A549 (cell line): ENCODE measurements around the gene XRCC6. TPM values are rescaled to one million over a fixed set of nuclear protein-coding genes. Genes with fewer than 3 reads are reported as not detected.

ENCODE experiments used
- ATAC-seq, 2 experiments: fragments of 200-7000 bp in 1 of 2; fragments of >200 bp in 1 of 2; cut with Nextera tagmentation in 1 of 2; cut with Tn5 transposase in 1 of 2; 3 replicates each; pipeline versions ENCODE4 v1.8.0 to v1.9.1; 2018 to 2020; ENCODE audit warnings: mild to moderate bottlenecking in 1 of 2, moderate library complexity in 1 of 2
- CTCF ChIA-PET: fragments of 300-600 bp; sonication (Branson Sonifier 250); formaldehyde crosslinking; extraction: SDS; loops from one replicate; lab custom pipeline; 2021; ENCODE audit warnings: antibody characterized with exemption, inconsistent platforms; lab: Yijun Ruan, JAX
- POLR2A ChIA-PET: fragments of 350-600 bp; formaldehyde crosslinking; extraction: SDS; loops from one replicate; lab custom pipeline; 2021; ENCODE audit warnings: antibody characterized with exemption, inconsistent platforms; lab: Yijun Ruan, JAX
- DNase-seq, 2 experiments: peaks; one replicate each; pipeline versions ENCODE4 v3.0.0 to v3.0.0-alpha.2; 2011 to 2016; ENCODE audit warnings: low read depth in 1 of 2, low spot score in 1 of 2
- FAIRE-seq: peaks from 2 replicates; lab custom pipeline; 2011; peaks lifted over from hg19 to GRCh38; lab: Jason Lieb, UNC
- H3K27ac ChIP-seq, 2 experiments: fragments of >200 bp; sonication (Bioruptor Twin); formaldehyde crosslinking; 3 replicates each; pipeline ENCODE4 v1.5.1; 2016 to 2017
- H3K4me1 ChIP-seq: fragments of >200 bp; sonication (Bioruptor Twin); formaldehyde crosslinking; 3 replicates; pipeline ENCODE4 v1.6.1; 2016
- H3K4me2 ChIP-seq: fragments of >200 bp; sonication (Bioruptor Twin); formaldehyde crosslinking; 3 replicates; pipeline ENCODE4 v1.6.1; 2016
- H3K4me3 ChIP-seq: fragments of >200 bp; sonication (Bioruptor Twin); formaldehyde crosslinking; 3 replicates; pipeline ENCODE4 v1.5.1; 2016
- H3K9me3 ChIP-seq: fragments of >200 bp; sonication (Bioruptor Twin); formaldehyde crosslinking; 3 replicates; pipeline ENCODE4 v1.6.1; 2016
- CBX2 ChIP-seq: fragments of 200-600 bp; sonication (generic); IDR thresholded peaks from 2 replicates; pipeline ENCODE4 v1.6.1; 2016; ENCODE audit warnings: low read depth, mild to moderate bottlenecking, borderline replicate concordance
- EP300 ChIP-seq, 2 experiments: fragments of >200 bp; sonication (Bioruptor Twin); formaldehyde crosslinking; IDR thresholded peaks; 2 replicates in 1 of 2; 3 replicates in 1 of 2; pipeline ENCODE4 v1.6.1; 2016 to 2017
- FOSB ChIP-seq: fragments of 250-450 bp; sonication (Bioruptor Pico); IDR thresholded peaks from 2 replicates; pipeline ENCODE4 v1.5.0; 2020; ENCODE audit warnings: mild to moderate bottlenecking, moderate library complexity
- FOSL2 ChIP-seq, 2 experiments: fragments of 450-650 bp in 1 of 2; fragments of >200 bp in 1 of 2; sonication (Bioruptor Twin) in 1 of 2; formaldehyde crosslinking; IDR thresholded peaks; 2 replicates each; pipeline versions ENCODE4 v1.5.0 to v1.6.1; 2016 to 2020; ENCODE audit warnings: mild to moderate bottlenecking in 1 of 2, moderate library complexity in 1 of 2
- HEYL ChIP-seq: fragments of 250-450 bp; sonication (Bioruptor Pico); IDR thresholded peaks from 2 replicates; pipeline ENCODE4 v1.8.0; 2021; ENCODE audit warnings: mild to moderate bottlenecking, moderate library complexity
- HOXB13 ChIP-seq: fragments of 250-450 bp; sonication (Bioruptor Pico); IDR thresholded peaks from 2 replicates; pipeline ENCODE4 v1.5.0; 2020; ENCODE audit warnings: low read depth, mild to moderate bottlenecking, moderate library complexity
- JUNB ChIP-seq: fragments of >200 bp; sonication (Bioruptor Twin); formaldehyde crosslinking; IDR thresholded peaks from 2 replicates; pipeline ENCODE4 v1.6.1; 2016
- KDM5A ChIP-seq: fragments of 200-600 bp; sonication (generic); IDR thresholded peaks from 2 replicates; pipeline ENCODE4 v1.6.1; 2016; ENCODE audit warnings: antibody characterized with exemption, mild to moderate bottlenecking
- MAFK ChIP-seq: fragments of 450-650 bp; IDR thresholded peaks from 2 replicates; pipeline ENCODE4 v1.6.1; 2014; ENCODE audit not compliant: partially characterized antibody
- MYC ChIP-seq: IDR thresholded peaks from 2 replicates; pipeline ENCODE4 v1.6.1; 2012; ENCODE audit warnings: mild to moderate bottlenecking, inconsistent platforms, low read length, improper control_type of control experiment, borderline replicate concordance
- NPAS2 ChIP-seq: fragments of 250-450 bp; sonication (Bioruptor Pico); IDR thresholded peaks from 2 replicates; pipeline ENCODE4 v1.8.0; 2022; ENCODE audit warnings: mild to moderate bottlenecking, moderate library complexity, borderline replicate concordance
- RCOR1 ChIP-seq: fragments of 150-350 bp; IDR thresholded peaks from 2 replicates; pipeline ENCODE4 v1.6.1; 2014; ENCODE audit warnings: antibody characterized with exemption, low read length, low read depth
- RFX5 ChIP-seq: fragments of 450-650 bp; IDR thresholded peaks from 2 replicates; pipeline ENCODE4 v1.7.1; 2014; ENCODE audit warnings: antibody characterized with exemption, mild to moderate bottlenecking, moderate library complexity
- RNF2 ChIP-seq: fragments of 200-600 bp; sonication (generic); IDR thresholded peaks from 2 replicates; pipeline ENCODE4 v1.6.1; 2016; ENCODE audit warnings: low read depth, mild to moderate bottlenecking, antibody characterized with exemption, moderate library complexity, borderline replicate concordance
- SREBF2 ChIP-seq: fragments of 450-650 bp; IDR thresholded peaks from 2 replicates; pipeline ENCODE4 v1.6.1; 2014; ENCODE audit warnings: mild to moderate bottlenecking, moderate library complexity
- TP53 ChIP-seq: fragments of 250-450 bp; sonication (Bioruptor Pico); IDR thresholded peaks from 2 replicates; pipeline ENCODE4 v1.5.0; 2021; ENCODE audit warnings: mild to moderate bottlenecking, moderate library complexity
- ZFP36 ChIP-seq: fragments of 450-650 bp; IDR thresholded peaks from 2 replicates; pipeline ENCODE4 v1.6.1; 2014; ENCODE audit warnings: borderline replicate concordance; ENCODE audit not compliant: partially characterized antibody
- ZSCAN20 ChIP-seq: fragments of 250-450 bp; sonication (Bioruptor Pico); IDR thresholded peaks from 2 replicates; pipeline ENCODE4 v1.8.0; 2022; ENCODE audit warnings: mild to moderate bottlenecking, moderate library complexity
- WGBS: methylation state at CpG from one replicate; pipeline ENCODE4 v1.1.6; 2017; ENCODE audit errors: missing lambda C conversion rate; 5-methylcytosine and 5-hydroxymethylcytosine counted together
- polyA plus RNA-seq, 4 experiments: library from polyadenylated mRNA; depleted of rRNA in 3 of 4; stranded (reverse); fragments of >200 nt; fragmentation: RNase III in 1 of 4; extraction: RNeasy Plus Mini Kit Qiagen cat#74134 plus additional on column Dnase treatment in 1 of 4; gene quantifications; 2 replicates in 3 of 4; 3 replicates in 1 of 4; pipeline ENCODE4 v1.2.3, GENCODE V29; 2011 to 2017
- small RNA-seq, 6 experiments: library from RNA; depleted of rRNA; stranded (forward); fragments of <200 nt; gene quantifications; one replicate each; pipeline ENCODE3, GENCODE V24; 2012
- TF ChIP-seq, protein P1 (sequence below): fragments of >200 bp; sonication (Bioruptor Twin); formaldehyde crosslinking; IDR thresholded peaks from 3 replicates; pipeline ENCODE4 v1.6.1; 2016
- TF ChIP-seq, protein P2 (sequence below): fragments of 250-450 bp; sonication (Bioruptor Pico); IDR thresholded peaks from 2 replicates; pipeline ENCODE4 v1.5.0; 2021; ENCODE audit warnings: mild to moderate bottlenecking, moderate library complexity, borderline replicate concordance
- TF ChIP-seq, protein P3 (sequence below): fragments of >200 bp; sonication (Bioruptor Twin); formaldehyde crosslinking; IDR thresholded peaks from 2 replicates; pipeline ENCODE4 v1.6.1; 2016

Gene XRCC6
- polyA plus RNA-seq, 2 of the 4 experiments (the other 2 are of a cell fraction) = 139 to 556 TPM

DNA sequence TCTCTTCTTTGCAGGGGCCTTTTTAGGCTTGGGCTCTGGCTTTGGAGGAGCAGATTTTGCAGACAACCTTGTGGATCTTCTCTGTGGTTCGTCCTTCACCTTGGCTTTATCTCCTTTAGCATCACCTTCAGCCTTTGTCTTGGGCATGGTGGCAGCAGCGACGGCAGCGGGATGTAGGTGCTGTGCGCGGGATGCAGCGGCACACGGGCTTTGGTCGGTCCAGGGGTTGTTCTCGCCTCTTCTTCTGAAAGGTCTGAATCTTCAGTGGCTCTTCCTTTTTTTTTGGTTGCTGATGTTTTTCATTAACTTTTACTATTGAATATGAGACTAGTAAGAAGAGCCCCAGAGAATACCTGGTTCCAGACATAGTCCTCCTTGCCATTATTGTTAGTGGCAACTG, 88.2 kb downstream of the XRCC6 start:
- Histone ChIP-seq H3K4me3 (no peak overlapping the region), H3K4me1 (no peaks in the 10 kb centered on the region), H3K4me2 (no peak overlapping the region), H3K9me3 (no peaks in the 10 kb centered on the region)
- WGBS = 83% methylated on average over 10 of the region's 10 CpGs
- DNase-seq = no peak
- CTCF ChIA-PET = interaction anchor here (1.8 to 4.2 kb wide), 2 partner anchors 12 to 232 kb away, joined by 4 to 32 read pairs; no protein-coding TSS in a partner anchor
- POLR2A ChIA-PET = no interaction called here
- no peak for FAIRE-seq
- ATAC-seq = no peak
- TF ChIP-seq FOSB (CRISPR knock-in tag) (no peak), ZFP36 (no peak), RCOR1 (no peak), CBX2 (no peak), RFX5 (no peak), SREBF2 (no peak), HEYL (CRISPR knock-in tag) (no peak)
- TF ChIP-seq, protein P1, sequence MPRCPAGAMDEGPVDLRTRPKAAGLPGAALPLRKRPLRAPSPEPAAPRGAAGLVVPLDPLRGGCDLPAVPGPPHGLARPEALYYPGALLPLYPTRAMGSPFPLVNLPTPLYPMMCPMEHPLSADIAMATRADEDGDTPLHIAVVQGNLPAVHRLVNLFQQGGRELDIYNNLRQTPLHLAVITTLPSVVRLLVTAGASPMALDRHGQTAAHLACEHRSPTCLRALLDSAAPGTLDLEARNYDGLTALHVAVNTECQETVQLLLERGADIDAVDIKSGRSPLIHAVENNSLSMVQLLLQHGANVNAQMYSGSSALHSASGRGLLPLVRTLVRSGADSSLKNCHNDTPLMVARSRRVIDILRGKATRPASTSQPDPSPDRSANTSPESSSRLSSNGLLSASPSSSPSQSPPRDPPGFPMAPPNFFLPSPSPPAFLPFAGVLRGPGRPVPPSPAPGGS = no peak
- TF ChIP-seq, protein P2, sequence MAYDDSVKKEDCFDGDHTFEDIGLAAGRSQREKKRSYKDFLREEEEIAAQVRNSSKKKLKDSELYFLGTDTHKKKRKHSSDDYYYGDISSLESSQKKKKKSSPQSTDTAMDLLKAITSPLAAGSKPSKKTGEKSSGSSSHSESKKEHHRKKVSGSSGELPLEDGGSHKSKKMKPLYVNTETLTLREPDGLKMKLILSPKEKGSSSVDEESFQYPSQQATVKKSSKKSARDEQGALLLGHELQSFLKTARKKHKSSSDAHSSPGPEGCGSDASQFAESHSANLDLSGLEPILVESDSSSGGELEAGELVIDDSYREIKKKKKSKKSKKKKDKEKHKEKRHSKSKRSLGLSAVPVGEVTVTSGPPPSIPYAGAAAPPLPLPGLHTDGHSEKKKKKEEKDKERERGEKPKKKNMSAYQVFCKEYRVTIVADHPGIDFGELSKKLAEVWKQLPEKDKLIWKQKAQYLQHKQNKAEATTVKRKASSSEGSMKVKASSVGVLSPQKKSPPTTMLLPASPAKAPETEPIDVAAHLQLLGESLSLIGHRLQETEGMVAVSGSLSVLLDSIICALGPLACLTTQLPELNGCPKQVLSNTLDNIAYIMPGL (CRISPR knock-in tag) = no peak
- TF ChIP-seq, all 56 proteins: peak for 0
- no peak overlapping the region for H3K27ac ChIP-seq

DNA sequence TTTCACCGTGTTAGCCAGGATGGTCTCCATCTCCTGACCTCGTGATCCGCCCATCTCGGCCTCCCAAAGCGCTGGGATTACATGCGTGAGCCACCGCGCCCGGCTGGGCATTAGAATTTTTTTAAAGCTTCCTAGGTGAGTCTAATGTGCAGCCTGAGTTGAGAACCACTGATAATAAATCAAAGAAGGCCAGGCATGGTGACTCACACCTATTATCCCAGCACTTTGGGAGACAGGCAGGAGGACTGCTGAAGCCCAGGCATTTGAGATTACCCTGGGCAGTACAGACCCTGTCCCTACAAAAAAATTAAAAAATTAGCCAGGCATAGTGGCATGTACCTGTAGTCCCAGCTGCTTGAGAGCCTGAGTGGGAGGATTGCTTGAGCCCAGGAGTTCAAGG, 91.9 kb downstream of the XRCC6 start:
- Histone ChIP-seq H3K27ac (no peak overlapping the region), H3K4me1 (no peaks in the 10 kb centered on the region), H3K4me3 (no peak overlapping the region), H3K4me2 (no peak overlapping the region), H3K9me3 (no peaks in the 10 kb centered on the region)
- 0 out of 6 replicates have a peak, but pooled peaks of 1 of the 2 experiments have one; percentile 22 for ATAC-seq
- 82% methylated on average over 9 of the region's 9 CpGs for WGBS
- POLR2A ChIA-PET = no interaction called here
- no peak for FAIRE-seq
- CTCF ChIA-PET = interaction anchor here (1.2 to 5.1 kb wide), 2 partner anchors 13 to 16 kb away, joined by 4 to 25 read pairs; no protein-coding TSS in a partner anchor
- no peak for DNase-seq
- no peak for TF ChIP-seq KDM5A
- TF ChIP-seq, protein P3, sequence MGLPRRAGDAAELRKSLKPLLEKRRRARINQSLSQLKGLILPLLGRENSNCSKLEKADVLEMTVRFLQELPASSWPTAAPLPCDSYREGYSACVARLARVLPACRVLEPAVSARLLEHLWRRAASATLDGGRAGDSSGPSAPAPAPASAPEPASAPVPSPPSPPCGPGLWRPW = no peak
- no peak for TF ChIP-seq EP300 (IDR thresholded peaks at IDR 0.05)
- no peak for TF ChIP-seq ZSCAN20 (CRISPR knock-in tag)
- no peak for TF ChIP-seq NPAS2 (CRISPR knock-in tag)
- TF ChIP-seq SREBF2 = no peak
- TF ChIP-seq JUNB = no peak
- no peak for TF ChIP-seq TP53 (CRISPR knock-in tag)
- no peak for TF ChIP-seq FOSL2 (IDR thresholded peaks at IDR 0.05)
- no peak for TF ChIP-seq FOSL2 (CRISPR knock-in tag; IDR thresholded peaks at IDR 0.05)
- no peak for TF ChIP-seq MAFK
- TF ChIP-seq RNF2 = no peak
- no peak for TF ChIP-seq RCOR1
- TF ChIP-seq HOXB13 (CRISPR knock-in tag) = no peak
- TF ChIP-seq MYC = no peak

Small RNA genes lying within 50 kb of the gene (small RNA-seq; reads per million reads assigned to genes)
- gene HMGN2P10 (0 reads per million in 6 experiments), gene RF00019 (0 reads per million in 6 experiments), gene RNU6-476P (0 to 5.2 (median 0.10) reads per million in 6 experiments)

Other genes with a start within 250 kb of the XRCC6 start
- 2.8 and 4.3 TPM in 2 replicates for gene TEF, start 239.4 kb upstream of the XRCC6 start, polyA plus RNA-seq (2011; rRNA removed)
- gene TEF, start 239.4 kb upstream of the XRCC6 start, polyA plus RNA-seq (2017; fragmentation: RNase III; extraction: RNeasy Plus Mini Kit Qiagen cat#74134 plus additional on column Dnase treatment) = 1.1 to 1.7 TPM (median 1.4 TPM) in 3 replicates
- 11.4 and 11.7 TPM in 2 replicates for gene TOB2, start 174.5 kb upstream of the XRCC6 start, polyA plus RNA-seq (2011; rRNA removed)
- 13.6 to 14.7 TPM (median 14.4 TPM) in 3 replicates for gene TOB2, start 174.5 kb upstream of the XRCC6 start, polyA plus RNA-seq (2017; fragmentation: RNase III; extraction: RNeasy Plus Mini Kit Qiagen cat#74134 plus additional on column Dnase treatment)
- gene PHF5A, start 152.6 kb upstream of the XRCC6 start, polyA plus RNA-seq (2011; rRNA removed) = 69.4 and 82.6 TPM in 2 replicates
- 78.4 to 86.6 TPM (median 80.1 TPM) in 3 replicates for gene PHF5A, start 152.6 kb upstream of the XRCC6 start, polyA plus RNA-seq (2017; fragmentation: RNase III; extraction: RNeasy Plus Mini Kit Qiagen cat#74134 plus additional on column Dnase treatment)
- 30.7 and 32.8 TPM in 2 replicates for gene ACO2, start 152.2 kb upstream of the XRCC6 start, polyA plus RNA-seq (2011; rRNA removed)
- gene ACO2, start 152.2 kb upstream of the XRCC6 start, polyA plus RNA-seq (2017; fragmentation: RNase III; extraction: RNeasy Plus Mini Kit Qiagen cat#74134 plus additional on column Dnase treatment) = 43.7 to 45.7 TPM (median 43.7 TPM) in 3 replicates
- 24.5 and 26.0 TPM in 2 replicates for gene POLR3H, start 76.8 kb upstream of the XRCC6 start, polyA plus RNA-seq (2011; rRNA removed)
- 26.1 to 27.7 TPM (median 27.5 TPM) in 3 replicates for gene POLR3H, start 76.8 kb upstream of the XRCC6 start, polyA plus RNA-seq (2017; fragmentation: RNase III; extraction: RNeasy Plus Mini Kit Qiagen cat#74134 plus additional on column Dnase treatment)
- gene CSDC2, start 60.3 kb upstream of the XRCC6 start, polyA plus RNA-seq (2011; rRNA removed) = 0.45 and 0.54 TPM in 2 replicates
- gene CSDC2, start 60.3 kb upstream of the XRCC6 start, polyA plus RNA-seq (2017; fragmentation: RNase III; extraction: RNeasy Plus Mini Kit Qiagen cat#74134 plus additional on column Dnase treatment) = 1.7 to 2.8 TPM (median 2.6 TPM) in 3 replicates
- 26.2 and 28.7 TPM in 2 replicates for gene PMM1, start 31.5 kb upstream of the XRCC6 start, polyA plus RNA-seq (2011; rRNA removed)
- 21.3 to 25.1 TPM (median 23.5 TPM) in 3 replicates for gene PMM1, start 31.5 kb upstream of the XRCC6 start, polyA plus RNA-seq (2017; fragmentation: RNase III; extraction: RNeasy Plus Mini Kit Qiagen cat#74134 plus additional on column Dnase treatment)
- gene DESI1, start 252 bp upstream of the XRCC6 start, polyA plus RNA-seq (2011; rRNA removed) = 19.4 and 22.7 TPM in 2 replicates
- gene DESI1, start 252 bp upstream of the XRCC6 start, polyA plus RNA-seq (2017; fragmentation: RNase III; extraction: RNeasy Plus Mini Kit Qiagen cat#74134 plus additional on column Dnase treatment) = 13.9 to 17.1 TPM (median 14.9 TPM) in 3 replicates
- 113 and 118 TPM in 2 replicates for gene SNU13, start 67.6 kb downstream of the XRCC6 start, polyA plus RNA-seq (2011; rRNA removed)
- 92.2 to 102 TPM (median 94.7 TPM) in 3 replicates for gene SNU13, start 67.6 kb downstream of the XRCC6 start, polyA plus RNA-seq (2017; fragmentation: RNase III; extraction: RNeasy Plus Mini Kit Qiagen cat#74134 plus additional on column Dnase treatment)
- 0.07 and 0.12 TPM in 2 replicates for gene MEI1, start 78.2 kb downstream of the XRCC6 start, polyA plus RNA-seq (2011; rRNA removed)
- gene MEI1, start 78.2 kb downstream of the XRCC6 start, polyA plus RNA-seq (2017; fragmentation: RNase III; extraction: RNeasy Plus Mini Kit Qiagen cat#74134 plus additional on column Dnase treatment) = not detected in 3 replicates
- 2.5 and 3.6 TPM in 2 replicates for gene CCDC134, start 179.4 kb downstream of the XRCC6 start, polyA plus RNA-seq (2011; rRNA removed)
- 3.3 to 4.5 TPM (median 4.5 TPM) in 3 replicates for gene CCDC134, start 179.4 kb downstream of the XRCC6 start, polyA plus RNA-seq (2017; fragmentation: RNase III; extraction: RNeasy Plus Mini Kit Qiagen cat#74134 plus additional on column Dnase treatment)
- 19.4 and 29.3 TPM in 2 replicates for gene SREBF2, start 211.8 kb downstream of the XRCC6 start, polyA plus RNA-seq (2011; rRNA removed)
- 21.0 to 30.8 TPM (median 29.7 TPM) in 3 replicates for gene SREBF2, start 211.8 kb downstream of the XRCC6 start, polyA plus RNA-seq (2017; fragmentation: RNase III; extraction: RNeasy Plus Mini Kit Qiagen cat#74134 plus additional on column Dnase treatment)